ENCODE measurements around the gene N4BP2.

The N4BP2 gene

DNA sequence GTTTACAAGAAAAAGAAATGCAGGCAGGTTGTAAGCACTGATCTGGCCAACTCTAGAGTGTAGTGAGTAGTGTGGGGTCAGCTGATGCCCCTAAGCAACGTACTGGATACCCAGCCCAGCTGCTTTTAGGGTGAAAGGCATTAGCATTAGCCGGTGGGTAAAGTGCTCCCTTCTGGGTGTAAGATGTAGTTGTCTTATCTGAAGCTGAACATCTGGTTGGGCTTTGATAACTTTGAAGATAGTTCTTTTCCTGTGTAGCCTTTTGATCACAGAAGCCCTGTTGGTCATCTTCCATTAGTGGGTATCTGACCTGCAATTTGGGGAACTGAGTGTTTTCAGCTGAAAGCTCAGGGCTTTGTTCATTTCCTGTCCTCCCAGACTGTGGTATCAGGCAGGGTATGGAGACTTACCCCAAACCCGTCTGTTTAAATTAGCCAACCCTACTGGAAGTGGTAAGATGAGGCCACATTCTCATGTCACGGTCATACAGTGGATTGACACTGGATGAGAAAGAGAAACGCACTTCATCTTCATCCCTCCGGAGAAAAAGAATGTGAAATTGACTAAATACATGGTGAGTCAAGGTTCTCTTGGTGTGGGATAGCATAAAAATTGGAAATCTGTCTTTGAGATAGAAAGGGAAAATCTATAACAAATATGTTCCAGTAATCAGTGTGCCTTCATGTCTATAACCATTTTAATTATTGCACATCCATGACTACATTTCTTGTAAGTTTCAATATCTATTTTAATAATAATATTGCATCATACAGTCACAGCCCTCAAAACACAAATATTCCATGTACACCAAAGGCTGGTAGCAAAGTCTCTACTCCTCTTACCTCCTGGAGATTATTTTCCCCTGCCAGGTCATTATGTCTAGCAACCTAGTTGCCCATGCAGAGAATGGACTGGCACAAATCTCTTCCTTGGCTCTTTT lies 148.9 kb downstream of the N4BP2 start:
- DNase-seq: peak; percentile 60 to 87
- TF ChIP-seq POLR2A (IDR thresholded peaks at IDR 0.05; ENCODE audit: low read length): peak; percentile 53
- no peak for TF ChIP-seq GATA1 (IDR thresholded peaks at IDR 0.05; ENCODE audit: low read depth, low read length)

- TF ChIP-seq GATA1 (IDR thresholded peaks at IDR 0.05; ENCODE audit: low read depth, low read length) (no peak), POLR2A (IDR thresholded peaks at IDR 0.05; ENCODE audit: low read length) (no peak)
- peak; percentile 39 for DNase-seq
Observed at GRCh38 chr4:40206426-40206825, 149.8 kb downstream of the N4BP2 start.

Data from erythroblast (primary cell).